Smooth muscle cell (in vitro differentiated cells): ENCODE results near the gene C20orf96. TPM values are rescaled to one million over a fixed set of nuclear protein-coding genes. Genes with fewer than 3 reads are reported as not detected.
A peak's percentile ranks its signal among the peaks of the same experiment; 100 is the strongest.

Source experiments
- DNase-seq: peaks from one replicate; lab custom pipeline; 2025; ENCODE audit not compliant: unreplicated experiment; lab: John Stamatoyannopoulos, UW
- H2AFZ ChIP-seq: fragments of 200-600 bp; sonication (generic); 2 replicates; pipeline ENCODE4 v1.6.0; 2016; ENCODE audit warnings: antibody characterized with exemption, low read depth, mild to moderate bottlenecking
- H3F3A ChIP-seq: fragments of 200-600 bp; sonication (generic); 2 replicates; pipeline ENCODE4 v1.6.0; 2017; ENCODE audit warnings: antibody characterized with exemption, low read depth
- H3K27ac ChIP-seq: fragments of 200-600 bp; sonication (generic); 2 replicates; pipeline ENCODE4 v1.5.1; 2016; ENCODE audit warnings: low read depth, mild to moderate bottlenecking
- H3K27me3 ChIP-seq: fragments of 200-600 bp; sonication (generic); 2 replicates; pipeline ENCODE4 v1.6.1; 2016; ENCODE audit warnings: low read depth, mild to moderate bottlenecking
- H3K36me3 ChIP-seq: fragments of 200-600 bp; sonication (generic); 2 replicates; pipeline ENCODE4 v1.5.1; 2016; ENCODE audit warnings: low read depth
- H3K4me1 ChIP-seq: fragments of 200-600 bp; sonication (generic); 2 replicates; pipeline ENCODE4 v1.5.1; 2016; ENCODE audit warnings: low read depth
- H3K4me2 ChIP-seq: fragments of 200-600 bp; sonication (generic); 2 replicates; pipeline ENCODE4 v1.6.0; 2016; ENCODE audit warnings: mild to moderate bottlenecking
- H3K4me3 ChIP-seq: fragments of 200-600 bp; sonication (generic); 2 replicates; pipeline ENCODE4 v1.5.1; 2016; ENCODE audit warnings: mild to moderate bottlenecking
- H3K79me2 ChIP-seq: fragments of 200-600 bp; sonication (generic); 2 replicates; pipeline ENCODE4 v1.6.0; 2016; ENCODE audit warnings: low read depth, mild to moderate bottlenecking
- H3K9ac ChIP-seq: fragments of 200-600 bp; sonication (generic); 2 replicates; pipeline ENCODE4 v1.6.0; 2016; ENCODE audit warnings: low read depth
- H3K9me3 ChIP-seq: fragments of 200-600 bp; sonication (generic); replicated peaks from 2 replicates; pipeline ENCODE4 v1.5.1; 2016; ENCODE audit warnings: low read depth
- H4K20me1 ChIP-seq: fragments of 200-600 bp; sonication (generic); 2 replicates; pipeline ENCODE4 v1.6.0; 2016; ENCODE audit warnings: low read depth
- WGBS: methylation state at CpG from one replicate; pipeline ENCODE4 v1.1.7; 2016; ENCODE audit warnings: low lambda C conversion rate; 5-methylcytosine and 5-hydroxymethylcytosine counted together
- polyA plus RNA-seq: library from polyadenylated mRNA; unstranded; fragments of >200 nt; fragmentation: Nextera tagmentation; extraction: Ambion mirVana; gene quantifications from 2 replicates; pipeline ENCODE4 v1.2.1, GENCODE V29; 2016
- total RNA-seq: library from RNA; depleted of rRNA; stranded (reverse); fragments of >200 nt; gene quantifications from 2 replicates; pipeline ENCODE4 v1.2.3, GENCODE V29; 2014
- TF ChIP-seq, protein P1 (sequence below): fragments of 200-600 bp; sonication (generic); IDR thresholded peaks from 2 replicates; pipeline ENCODE4 v1.5.1; 2017; ENCODE audit warnings: borderline replicate concordance, mild to moderate bottlenecking, antibody characterized with exemption; ENCODE audit not compliant: insufficient read depth, poor library complexity, severe bottlenecking

The C20orf96 gene
- total and polyA plus RNA-seq, 2 experiments from 2014 or later: 2.8 to 11.2 TPM

DNA sequence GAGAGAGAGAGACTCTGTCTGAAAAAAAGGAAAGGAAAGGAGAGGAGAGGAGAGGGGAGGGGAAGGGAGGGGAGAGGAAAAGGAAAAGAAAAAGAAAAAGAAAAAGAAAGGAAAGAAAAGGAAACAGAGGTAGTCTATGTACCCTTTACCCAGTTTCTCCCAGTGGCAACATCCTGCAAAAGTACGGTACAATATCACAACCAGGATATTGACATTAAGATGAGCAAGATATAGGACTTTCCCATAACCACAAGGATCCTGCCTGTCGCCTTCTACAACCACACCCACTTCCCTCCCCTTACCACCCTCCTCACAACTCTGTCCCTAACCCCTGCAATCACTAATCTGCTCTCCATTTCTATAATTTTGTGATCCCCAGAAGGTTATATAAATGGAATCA, 4.0 kb downstream of the C20orf96 start:
- H3K9ac ChIP-seq: no peak overlapping the region
- H3K36me3 ChIP-seq: no peaks in the 10 kb centered on the region
- H3K27me3 ChIP-seq: no peaks in the 10 kb centered on the region
- H4K20me1 ChIP-seq: no peaks in the 10 kb centered on the region
- no peaks in the 10 kb centered on the region for H3F3A ChIP-seq
- H3K4me3 ChIP-seq: no peak overlapping the region
- no peak for DNase-seq
- TF ChIP-seq, protein P1, sequence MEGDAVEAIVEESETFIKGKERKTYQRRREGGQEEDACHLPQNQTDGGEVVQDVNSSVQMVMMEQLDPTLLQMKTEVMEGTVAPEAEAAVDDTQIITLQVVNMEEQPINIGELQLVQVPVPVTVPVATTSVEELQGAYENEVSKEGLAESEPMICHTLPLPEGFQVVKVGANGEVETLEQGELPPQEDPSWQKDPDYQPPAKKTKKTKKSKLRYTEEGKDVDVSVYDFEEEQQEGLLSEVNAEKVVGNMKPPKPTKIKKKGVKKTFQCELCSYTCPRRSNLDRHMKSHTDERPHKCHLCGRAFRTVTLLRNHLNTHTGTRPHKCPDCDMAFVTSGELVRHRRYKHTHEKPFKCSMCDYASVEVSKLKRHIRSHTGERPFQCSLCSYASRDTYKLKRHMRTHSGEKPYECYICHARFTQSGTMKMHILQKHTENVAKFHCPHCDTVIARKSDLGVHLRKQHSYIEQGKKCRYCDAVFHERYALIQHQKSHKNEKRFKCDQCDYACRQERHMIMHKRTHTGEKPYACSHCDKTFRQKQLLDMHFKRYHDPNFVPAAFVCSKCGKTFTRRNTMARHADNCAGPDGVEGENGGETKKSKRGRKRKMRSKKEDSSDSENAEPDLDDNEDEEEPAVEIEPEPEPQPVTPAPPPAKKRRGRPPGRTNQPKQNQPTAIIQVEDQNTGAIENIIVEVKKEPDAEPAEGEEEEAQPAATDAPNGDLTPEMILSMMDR: no peak
- H3K9me3 ChIP-seq: no peaks in the 10 kb centered on the region
- 65% methylated on average over 2 of the region's 2 CpGs for WGBS
- no peak overlapping the region for H3K27ac ChIP-seq
- no peak overlapping the region for H2AFZ ChIP-seq
- peaks cover 7% of the 10 kb centered on the region for H3K79me2 ChIP-seq
- H3K4me1 ChIP-seq: peaks cover 3% of the 10 kb centered on the region
- H3K4me2 ChIP-seq: no peak overlapping the region

DNA sequence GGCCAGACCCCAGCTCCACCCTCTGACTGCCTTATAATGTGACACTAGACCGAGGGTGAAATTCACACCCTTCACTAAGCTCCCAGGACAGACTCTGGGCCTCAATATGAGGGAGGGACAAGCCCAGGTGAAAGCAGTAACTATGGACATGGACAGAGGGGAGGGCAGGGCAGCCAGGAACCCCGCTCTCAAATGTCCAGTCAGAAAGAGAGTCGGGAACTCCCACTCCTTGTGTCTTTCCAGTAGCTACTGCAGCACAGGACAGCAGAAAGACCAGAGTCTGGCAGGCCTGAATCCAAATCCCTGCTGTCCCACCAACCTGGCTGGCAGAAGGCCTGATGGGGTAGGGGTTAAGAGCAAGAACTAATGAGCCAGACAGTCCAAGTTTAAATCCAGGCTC, 6.4 kb downstream of the C20orf96 start:
- 68% methylated on average over 3 of the region's 3 CpGs for WGBS

GRCh38 chr20:278607-279571, 11.7 kb downstream of the C20orf96 start:
- no peak overlapping the region for H3K9ac ChIP-seq
- no peak overlapping the region for H3K27ac ChIP-seq
- no peaks in the 10 kb centered on the region for H3K79me2 ChIP-seq
- H3K9me3 ChIP-seq: no peaks in the 10 kb centered on the region
- no peaks in the 10 kb centered on the region for H3K27me3 ChIP-seq
- H3K4me1 ChIP-seq: no peaks in the 10 kb centered on the region
- H4K20me1 ChIP-seq: no peaks in the 10 kb centered on the region
- 68% methylated on average over 32 of the region's 88 CpGs for WGBS
- no peak overlapping the region for H3K4me3 ChIP-seq
- H3K4me2 ChIP-seq: peak overlapping the region; percentile 67
- DNase-seq: no peak
- TF ChIP-seq, protein P1: no peak
- H3K36me3 ChIP-seq: no peaks in the 10 kb centered on the region
- no peaks in the 10 kb centered on the region for H3F3A ChIP-seq
- H2AFZ ChIP-seq: no peak overlapping the region

More for the DNA sequence above, 6.4 kb downstream of the C20orf96 start:
- Histone ChIP-seq H3K9ac (no peak overlapping the region), H3F3A (no peaks in the 10 kb centered on the region), H3K4me3 (no peak overlapping the region), H3K27me3 (no peaks in the 10 kb centered on the region), H3K36me3 (no peaks in the 10 kb centered on the region), H3K4me1 (no peaks in the 10 kb centered on the region), H3K27ac (no peak overlapping the region), H2AFZ (no peak overlapping the region), H3K9me3 (no peaks in the 10 kb centered on the region), H3K4me2 (no peak overlapping the region), H4K20me1 (no peaks in the 10 kb centered on the region), H3K79me2 (peaks cover under 1% of the 10 kb centered on the region)
- DNase-seq: no peak
- TF ChIP-seq, protein P1: no peak
